HepG2 (cell line): Measurements from ENCODE around the gene ESPNL. TPM values are rescaled to one million over a fixed set of nuclear protein-coding genes. Genes with fewer than 3 reads are reported as not detected.
A peak's percentile ranks its signal among the peaks of the same experiment; 100 is the strongest.

Experiments used
- E2F1 ChIP-seq: sonication (generic); formaldehyde crosslinking; IDR thresholded peaks from 2 replicates; pipeline ENCODE4 v1.5.0; 2020; ENCODE audit warnings: missing genetic modification reagents
- IKZF4 ChIP-seq: sonication (generic); formaldehyde crosslinking; IDR thresholded peaks from 2 replicates; pipeline ENCODE4 v1.5.1; 2020; ENCODE audit warnings: borderline replicate concordance, mild to moderate bottlenecking, low read depth, missing genetic modification reagents; ENCODE audit errors: not compliant biosample characterization
- MTF1 ChIP-seq: sonication (generic); formaldehyde crosslinking; IDR thresholded peaks from 2 replicates; pipeline ENCODE4 v1.5.0; 2020; ENCODE audit warnings: missing genetic modification reagents
- NFYB ChIP-seq: sonication (generic); formaldehyde crosslinking; IDR thresholded peaks from 2 replicates; pipeline ENCODE4 v1.4.0; 2020; ENCODE audit warnings: missing genetic modification reagents
- NONO ChIP-seq, 2 experiments: fragments of 450-650 bp in 1 of 2; sonication (generic) in 1 of 2; formaldehyde crosslinking in 1 of 2; IDR thresholded peaks in 1 of 2; conservative IDR thresholded peaks in 1 of 2; 2 replicates each; pipeline versions ENCODE4 v1.6.1 to v1.8.0; 2017 to 2022; ENCODE audit warnings: mild to moderate bottlenecking in 1 of 2, missing genetic modification reagents in 1 of 2, moderate library complexity in 1 of 2
- RELA ChIP-seq: sonication (generic); formaldehyde crosslinking; IDR thresholded peaks from 2 replicates; pipeline ENCODE4 v1.4.0; 2020; ENCODE audit warnings: missing genetic modification reagents
- SAP130 ChIP-seq: IDR thresholded peaks from 2 replicates; pipeline ENCODE4 v1.6.1; 2016; ENCODE audit warnings: low read depth
- SIX4 ChIP-seq: sonication (generic); formaldehyde crosslinking; IDR thresholded peaks from 2 replicates; pipeline ENCODE4 v1.4.0; 2020; ENCODE audit warnings: missing genetic modification reagents
- SP2 ChIP-seq: sonication (generic); formaldehyde crosslinking; IDR thresholded peaks from 2 replicates; pipeline ENCODE4 v1.5.1; 2020; ENCODE audit warnings: mild to moderate bottlenecking, missing genetic modification reagents
- SRSF9 ChIP-seq: fragments of 200-400 bp; formaldehyde crosslinking; IDR thresholded peaks from 2 replicates; pipeline ENCODE4 v1.6.1; 2018; ENCODE audit warnings: borderline replicate concordance, mild to moderate bottlenecking, low read depth, low read length; ENCODE audit not compliant: insufficient read depth, poor library complexity, severe bottlenecking
- STAG1 ChIP-seq: sonication (generic); formaldehyde crosslinking; IDR thresholded peaks from 2 replicates; pipeline ENCODE4 v1.4.0; 2020; ENCODE audit warnings: missing genetic modification reagents
- ZFP62 ChIP-seq: sonication (generic); formaldehyde crosslinking; IDR thresholded peaks from 2 replicates; pipeline ENCODE4 v1.4.0; 2020; ENCODE audit warnings: missing genetic modification reagents
- ZNF276 ChIP-seq: sonication (generic); formaldehyde crosslinking; IDR thresholded peaks from 2 replicates; pipeline ENCODE4 v1.4.0; 2020; ENCODE audit warnings: mild to moderate bottlenecking, low read depth, missing genetic modification reagents
- ZNF329 ChIP-seq: sonication (generic); formaldehyde crosslinking; IDR thresholded peaks from 2 replicates; pipeline ENCODE4 v1.9.0; 2021; ENCODE audit warnings: low read depth, mild to moderate bottlenecking, missing genetic modification reagents
- ZNF503 ChIP-seq: sonication (generic); formaldehyde crosslinking; IDR thresholded peaks from 2 replicates; pipeline ENCODE4 v1.4.0; 2020; ENCODE audit warnings: missing genetic modification reagents
- ZNF550 ChIP-seq: sonication (generic); formaldehyde crosslinking; IDR thresholded peaks from 2 replicates; pipeline ENCODE4 v1.4.0; 2020; ENCODE audit warnings: mild to moderate bottlenecking, missing genetic modification reagents, borderline replicate concordance
- ZNF580 ChIP-seq: IDR thresholded peaks from 2 replicates; pipeline ENCODE4 v1.6.1; 2016; ENCODE audit warnings: low read depth, borderline replicate concordance
- ZNF772 ChIP-seq: sonication (generic); formaldehyde crosslinking; IDR thresholded peaks from 2 replicates; pipeline ENCODE4 v1.5.0; 2020; ENCODE audit warnings: mild to moderate bottlenecking, missing genetic modification reagents
- ZNF775 ChIP-seq: sonication (generic); formaldehyde crosslinking; IDR thresholded peaks from 2 replicates; pipeline ENCODE4 v1.4.0; 2020; ENCODE audit warnings: missing genetic modification reagents, mild to moderate bottlenecking, moderate library complexity, borderline replicate concordance
- ZNF891 ChIP-seq: sonication (generic); formaldehyde crosslinking; IDR thresholded peaks from 2 replicates; pipeline ENCODE4 v1.5.0; 2020; ENCODE audit warnings: mild to moderate bottlenecking, missing genetic modification reagents
- polyA plus RNA-seq, 8 experiments: library from polyadenylated mRNA; depleted of rRNA in 3 of 8; stranded (reverse) in 7 of 8; unstranded in 1 of 8; fragments of >200 nt; fragmentation: Illumina TruSeq in 4 of 8; extraction: Trizol in 4 of 8; gene quantifications; 2 replicates each; pipeline versions ENCODE4 v1.2.1 to v1.2.3, GENCODE V29; 2011 to 2016; ENCODE audit warnings: low read depth in 4 of 8, missing spikeins in 1 of 8, mixed read lengths in 1 of 8; ENCODE audit not compliant: insufficient read depth in 1 of 8
- total RNA-seq, 5 experiments: library from RNA; depleted of rRNA; stranded (reverse); fragments of >200 nt; fragmentation: Illumina TruSeq; extraction: Trizol; gene quantifications; 2 replicates each; pipeline ENCODE4 v1.2.3, GENCODE V29; 2016; ENCODE audit warnings: low read depth in 1 of 5
- TF ChIP-seq, protein P1 (sequence below): sonication (generic); formaldehyde crosslinking; IDR thresholded peaks from 2 replicates; pipeline ENCODE4 v1.9.0; 2021; ENCODE audit warnings: missing genetic modification reagents, borderline replicate concordance

ESPNL gene
- total and polyA plus RNA-seq, 2 of the 13 experiments (the other 11 are each of a cell fraction or from before 2014, with no cell fraction given), result 0.45 to 0.80 TPM

GRCh38 chr2:238107525-238108422, 7.6 kb downstream of the ESPNL start (continued):
- TF ChIP-seq E2F1 (CRISPR knock-in tag), result no peak
- no peak for TF ChIP-seq SP2 (CRISPR knock-in tag)
- TF ChIP-seq ZNF503 (CRISPR knock-in tag), result no peak
- TF ChIP-seq SRSF9, result no peak
- peak; percentile 31; the same call in 1 of the 2 replicates for TF ChIP-seq ZNF580 (CRISPR knock-in tag)
- TF ChIP-seq, protein P1, sequence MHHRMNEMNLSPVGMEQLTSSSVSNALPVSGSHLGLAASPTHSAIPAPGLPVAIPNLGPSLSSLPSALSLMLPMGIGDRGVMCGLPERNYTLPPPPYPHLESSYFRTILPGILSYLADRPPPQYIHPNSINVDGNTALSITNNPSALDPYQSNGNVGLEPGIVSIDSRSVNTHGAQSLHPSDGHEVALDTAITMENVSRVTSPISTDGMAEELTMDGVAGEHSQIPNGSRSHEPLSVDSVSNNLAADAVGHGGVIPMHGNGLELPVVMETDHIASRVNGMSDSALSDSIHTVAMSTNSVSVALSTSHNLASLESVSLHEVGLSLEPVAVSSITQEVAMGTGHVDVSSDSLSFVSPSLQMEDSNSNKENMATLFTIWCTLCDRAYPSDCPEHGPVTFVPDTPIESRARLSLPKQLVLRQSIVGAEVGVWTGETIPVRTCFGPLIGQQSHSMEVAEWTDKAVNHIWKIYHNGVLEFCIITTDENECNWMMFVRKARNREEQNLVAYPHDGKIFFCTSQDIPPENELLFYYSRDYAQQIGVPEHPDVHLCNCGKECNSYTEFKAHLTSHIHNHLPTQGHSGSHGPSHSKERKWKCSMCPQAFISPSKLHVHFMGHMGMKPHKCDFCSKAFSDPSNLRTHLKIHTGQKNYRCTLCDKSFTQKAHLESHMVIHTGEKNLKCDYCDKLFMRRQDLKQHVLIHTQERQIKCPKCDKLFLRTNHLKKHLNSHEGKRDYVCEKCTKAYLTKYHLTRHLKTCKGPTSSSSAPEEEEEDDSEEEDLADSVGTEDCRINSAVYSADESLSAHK (CRISPR knock-in tag), result no peak
- no peak for TF ChIP-seq RELA (CRISPR knock-in tag)
- no peak for TF ChIP-seq ZNF891 (CRISPR knock-in tag)
- TF ChIP-seq ZNF550 (CRISPR knock-in tag), result no peak
- TF ChIP-seq ZNF276 (CRISPR knock-in tag), result no peak
- TF ChIP-seq MTF1 (CRISPR knock-in tag), result no peak
- no peak for TF ChIP-seq STAG1 (CRISPR knock-in tag)
- no peak for TF ChIP-seq ZNF775
- no peak for TF ChIP-seq NONO (IDR thresholded peaks at IDR 0.05)
- peak; percentile 79 for TF ChIP-seq NONO (CRISPR knock-in tag; conservative IDR thresholded peaks at IDR 0.05)
- no peak for TF ChIP-seq IKZF4 (CRISPR knock-in tag)
- TF ChIP-seq ZFP62 (CRISPR knock-in tag), result no peak
- no peak for TF ChIP-seq ZNF772
- no peak for TF ChIP-seq ZNF329
- no peak for TF ChIP-seq NFYB (CRISPR knock-in tag)
- 0 out of 2 replicates have a peak, but pooled peaks have one; percentile 51 for TF ChIP-seq SIX4 (CRISPR knock-in tag)
- peak; percentile 85 for TF ChIP-seq SAP130 (CRISPR knock-in tag)
